ENCODE measurements around the gene NACC1. TPM values are rescaled to one million over a fixed set of nuclear protein-coding genes. Genes with fewer than 3 reads are reported as not detected.

NACC1 gene
- polyA plus RNA-seq, 5 donors: 14.0 to 32.4 (median 19.7) TPM

- no peak for DNase-seq
Observed at GRCh38 chr19:13086341-13086740, 31.7 kb upstream of the NACC1 start.

GRCh38 chr19:13087295-13087694, 30.8 kb upstream of the NACC1 start:
- DNase-seq: no peak

- no peak for DNase-seq
Observed at GRCh38 chr19:13087795-13088537, 30.1 kb upstream of the NACC1 start.

- no peak for DNase-seq
Observed at GRCh38 chr19:13089139-13089856, 28.8 kb upstream of the NACC1 start.

GRCh38 chr19:13089857-13090507, 28.1 kb upstream of the NACC1 start:
- no peak for DNase-seq

- DNase-seq: no peak
Observed at GRCh38 chr19:13090511-13091231, 27.4 kb upstream of the NACC1 start.

- DNase-seq: peak; percentile 90 to 91
Observed at GRCh38 chr19:13091400-13092157, 26.5 kb upstream of the NACC1 start.

GRCh38 chr19:13092158-13092543, 25.9 kb upstream of the NACC1 start:
- DNase-seq: no peak

- no peak for DNase-seq
Observed at GRCh38 chr19:13092606-13093235, 25.3 kb upstream of the NACC1 start.

GRCh38 chr19:13093407-13094105, 24.5 kb upstream of the NACC1 start:
- DNase-seq: peak in 1 of 2 donors; percentile 75

GRCh38 chr19:13094106-13094504, 24.0 kb upstream of the NACC1 start:
- no peak for DNase-seq

GRCh38 chr19:13094771-13095392, 23.2 kb upstream of the NACC1 start:
- DNase-seq: no peak

GRCh38 chr19:13095393-13095784, 22.7 kb upstream of the NACC1 start:
- DNase-seq: no peak

GRCh38 chr19:13095934-13096927, 21.8 kb upstream of the NACC1 start:
- DNase-seq: no peak

- DNase-seq: no peak
Observed at GRCh38 chr19:13097033-13097462, 21.0 kb upstream of the NACC1 start.

GRCh38 chr19:13097463-13098258, 20.4 kb upstream of the NACC1 start:
- DNase-seq: no peak

- no peak for DNase-seq
Observed at GRCh38 chr19:13098277-13099072, 19.6 kb upstream of the NACC1 start.

Data from right lung (tissue), 5 donors.